IMR-90 (cell line): Measurements from ENCODE around the gene SYT17. TPM values are rescaled to one million over a fixed set of nuclear protein-coding genes. Genes with fewer than 3 reads are reported as not detected.

Experiments
- ATAC-seq: fragments of 200-7000 bp; cut with Tn5 transposase; 2 replicates; pipeline ENCODE4 v1.9.1; 2020; ENCODE audit warnings: low read depth, mild to moderate bottlenecking, moderate library complexity
- BruUV-seq: library from RNA; stranded (reverse); fragments of 400-500 nt; replicated peaks from 2 replicates; lab custom pipeline; 2021; lab: Mats Ljungman, UMichigan
- CTCF ChIA-PET: fragments of 300-600 bp; formaldehyde crosslinking; extraction: SDS; loops from one replicate; lab custom pipeline; 2021; ENCODE audit warnings: antibody characterized with exemption; lab: Yijun Ruan, JAX
- POLR2A ChIA-PET: fragments of 300-600 bp; sonication (Branson Sonifier 250); formaldehyde crosslinking; loops from one replicate; lab custom pipeline; 2022; ENCODE audit warnings: antibody characterized with exemption; ENCODE audit not compliant: unreplicated experiment; lab: Charles Lee
- DNase-seq: peaks from one replicate; pipeline ENCODE4 v3.0.0; 2013
- H2AFZ ChIP-seq: replicated peaks from 2 replicates; pipeline ENCODE3; 2013; ENCODE audit warnings: low read length, mild to moderate bottlenecking; ENCODE audit not compliant: poor library complexity
- H2AK5ac ChIP-seq: 2 replicates; pipeline ENCODE4 v1.6.1; 2013; ENCODE audit warnings: low read depth, low read length, inconsistent platforms
- H2AK9ac ChIP-seq: replicated peaks from 2 replicates; pipeline ENCODE3; 2013; ENCODE audit warnings: mild to moderate bottlenecking, low read depth, low read length, moderate library complexity; ENCODE audit not compliant: poor library complexity
- H2BK120ac ChIP-seq: 2 replicates; pipeline ENCODE4 v1.6.1; 2013; ENCODE audit warnings: low read depth, low read length, inconsistent platforms
- H2BK15ac ChIP-seq: 3 replicates; pipeline ENCODE4 v1.6.1; 2013; ENCODE audit warnings: low read depth, low read length, inconsistent platforms
- H2BK20ac ChIP-seq: 2 replicates; pipeline ENCODE4 v1.6.1; 2013; ENCODE audit warnings: low read depth, mild to moderate bottlenecking, inconsistent platforms, low read length, moderate library complexity
- H2BK5ac ChIP-seq: 2 replicates; pipeline ENCODE4 v1.6.1; 2013; ENCODE audit warnings: mild to moderate bottlenecking, low read depth, low read length, inconsistent platforms; ENCODE audit not compliant: poor library complexity, severe bottlenecking
- H3K14ac ChIP-seq: replicated peaks from 2 replicates; pipeline ENCODE4 v1.6.1; 2013; ENCODE audit warnings: low read depth, low read length, inconsistent platforms
- H3K18ac ChIP-seq: 2 replicates; pipeline ENCODE4 v1.6.1; 2013; ENCODE audit warnings: low read depth, low read length, control low read depth
- H3K23ac ChIP-seq: 2 replicates; pipeline ENCODE4 v1.6.1; 2013; ENCODE audit warnings: low read depth, low read length, inconsistent platforms
- H3K27ac ChIP-seq: 2 replicates; pipeline ENCODE4 v1.5.1; 2013; ENCODE audit warnings: mild to moderate bottlenecking, control low read depth, low read length; ENCODE audit not compliant: insufficient read depth
- H3K27me3 ChIP-seq: 2 replicates; pipeline ENCODE4 v1.6.1; 2013; ENCODE audit warnings: low read length; ENCODE audit not compliant: control insufficient read depth, insufficient read depth
- H3K36me3 ChIP-seq: 2 replicates; pipeline ENCODE4 v1.6.1; 2013; ENCODE audit warnings: low read length, mixed read lengths; ENCODE audit not compliant: control insufficient read depth, insufficient read depth
- H3K4ac ChIP-seq: 2 replicates; pipeline ENCODE4 v1.6.1; 2013; ENCODE audit warnings: low read depth, low read length, inconsistent platforms
- H3K4me1 ChIP-seq: 2 replicates; pipeline ENCODE4 v1.6.1; 2013; ENCODE audit warnings: low read length, mixed read lengths; ENCODE audit not compliant: control insufficient read depth, insufficient read depth
- H3K4me2 ChIP-seq: 2 replicates; pipeline ENCODE4 v1.6.1; 2013; ENCODE audit warnings: low read depth, mild to moderate bottlenecking, control low read depth, low read length, moderate library complexity
- H3K4me3 ChIP-seq: 2 replicates; pipeline ENCODE4 v1.5.1; 2013; ENCODE audit warnings: low read depth, mild to moderate bottlenecking, control low read depth, low read length, moderate library complexity; ENCODE audit not compliant: insufficient read depth
- H3K56ac ChIP-seq: 2 replicates; pipeline ENCODE4 v1.6.1; 2013; ENCODE audit warnings: low read length, inconsistent platforms; ENCODE audit not compliant: insufficient read depth; ENCODE audit errors: extremely low read depth
- H3K79me1 ChIP-seq, 2 experiments: 2 replicates each; pipeline ENCODE4 v1.6.1; 2013; ENCODE audit warnings: low read length in 2 of 2, inconsistent platforms in 1 of 2, low read depth in 1 of 2
- H3K9ac ChIP-seq: 2 replicates; pipeline ENCODE4 v1.6.1; 2013; ENCODE audit warnings: low read depth, low read length, control low read depth
- H3K9me1 ChIP-seq: 2 replicates; pipeline ENCODE4 v1.6.1; 2013; ENCODE audit warnings: low read length, inconsistent platforms; ENCODE audit not compliant: insufficient read depth
- H3K9me3 ChIP-seq: 2 replicates; pipeline ENCODE4 v1.6.1; 2013; ENCODE audit warnings: low read length; ENCODE audit not compliant: control insufficient read depth, insufficient read depth
- H4K20me1 ChIP-seq: 2 replicates; pipeline ENCODE4 v1.6.1; 2013; ENCODE audit warnings: low read length, inconsistent platforms; ENCODE audit not compliant: insufficient read depth
- H4K5ac ChIP-seq: 2 replicates; pipeline ENCODE4 v1.6.1; 2013; ENCODE audit warnings: mild to moderate bottlenecking, low read depth, low read length, control low read depth
- H4K8ac ChIP-seq, 2 experiments: 2 replicates each; pipeline ENCODE4 v1.6.1; 2013; ENCODE audit warnings: low read depth in 2 of 2, low read length in 2 of 2, control low read depth in 1 of 2, inconsistent platforms in 1 of 2
- H4K91ac ChIP-seq: 2 replicates; pipeline ENCODE4 v1.6.1; 2013; ENCODE audit warnings: low read depth, low read length, inconsistent platforms; ENCODE audit not compliant: insufficient read depth
- BHLHE40 ChIP-seq: fragments of 150-350 bp; IDR thresholded peaks from 2 replicates; pipeline ENCODE4 v1.6.1; 2016; ENCODE audit warnings: mild to moderate bottlenecking, low read depth, low read length
- CEBPB ChIP-seq: IDR thresholded peaks from 2 replicates; pipeline ENCODE4 v1.6.1; 2012; ENCODE audit warnings: low read depth, low read length, improper control_type of control experiment
- CHD1 ChIP-seq: IDR thresholded peaks from 2 replicates; pipeline ENCODE4 v1.6.1; 2012; ENCODE audit warnings: low read depth, low read length, improper control_type of control experiment
- CTCF ChIP-seq: conservative IDR thresholded peaks from 2 replicates; pipeline ENCODE4 v1.5.1; 2012; ENCODE audit warnings: mild to moderate bottlenecking, low read depth, low read length, improper control_type of control experiment
- ELK1 ChIP-seq: fragments of 150-350 bp; IDR thresholded peaks from 2 replicates; pipeline ENCODE4 v1.6.1; 2016; ENCODE audit warnings: low read depth, mild to moderate bottlenecking, low read length, moderate library complexity, borderline replicate concordance
- FOS ChIP-seq: fragments of 150-350 bp; IDR thresholded peaks from 2 replicates; pipeline ENCODE4 v1.6.1; 2016; ENCODE audit warnings: low read depth, low read length
- MAFK ChIP-seq: IDR thresholded peaks from 2 replicates; pipeline ENCODE4 v1.6.1; 2012; ENCODE audit warnings: low read depth, low read length, improper control_type of control experiment
- MAZ ChIP-seq: IDR thresholded peaks from 2 replicates; pipeline ENCODE4 v1.6.1; 2012; ENCODE audit warnings: low read depth, mild to moderate bottlenecking, low read length, improper control_type of control experiment, moderate library complexity, borderline replicate concordance
- MXI1 ChIP-seq: IDR thresholded peaks from 2 replicates; pipeline ENCODE4 v1.6.1; 2012; ENCODE audit warnings: low read depth, mild to moderate bottlenecking, low read length, moderate library complexity, borderline replicate concordance
- NFE2L2 ChIP-seq: fragments of 150-350 bp; IDR thresholded peaks from 2 replicates; pipeline ENCODE4 v1.6.1; 2016; ENCODE audit warnings: low read depth, mild to moderate bottlenecking, low read length
- POLR2A ChIP-seq: IDR thresholded peaks from 2 replicates; pipeline ENCODE4 v1.6.1; 2012; ENCODE audit warnings: mild to moderate bottlenecking, low read depth, low read length
- RAD21 ChIP-seq: IDR thresholded peaks from 2 replicates; pipeline ENCODE4 v1.6.1; 2012; ENCODE audit warnings: low read length, improper control_type of control experiment
- RCOR1 ChIP-seq: IDR thresholded peaks from 2 replicates; pipeline ENCODE4 v1.6.1; 2012; ENCODE audit warnings: mild to moderate bottlenecking, low read length, improper control_type of control experiment; ENCODE audit not compliant: insufficient replicate concordance
- RFX5 ChIP-seq: IDR thresholded peaks from 2 replicates; pipeline ENCODE4 v1.8.0; 2012; ENCODE audit warnings: low read depth, mild to moderate bottlenecking, low read length, moderate library complexity
- SMC3 ChIP-seq: fragments of 150-350 bp; IDR thresholded peaks from 2 replicates; pipeline ENCODE4 v1.6.1; 2016; ENCODE audit warnings: low read depth, mild to moderate bottlenecking, antibody characterized with exemption, low read length, moderate library complexity
- USF2 ChIP-seq: fragments of 150-350 bp; IDR thresholded peaks from 2 replicates; pipeline ENCODE4 v1.6.1; 2017; ENCODE audit warnings: mild to moderate bottlenecking, antibody characterized with exemption, low read length, low read depth
- WGBS, 2 experiments: methylation state at CpG; one replicate each; pipeline versions ENCODE4 v1.1.5 to v1.1.7; 2013; ENCODE audit warnings: missing lambda C conversion rate in 2 of 2; ENCODE audit not compliant: insufficient read length in 1 of 2; ENCODE audit errors: extremely low coverage in 2 of 2; 5-methylcytosine and 5-hydroxymethylcytosine counted together
- dilution Hi-C: fragments of 300-500 bp; cut with HindIII; formaldehyde crosslinking; loops from one replicate; pipeline ENCODE4 v1.14.3; 2018; ENCODE audit warnings: low sequenced_read_pairs; ENCODE audit not compliant: unreplicated experiment
- in situ Hi-C: fragments of 300-500 bp; cut with MboI; formaldehyde crosslinking; loops from 3 replicates; pipeline ENCODE4 v1.14.3; 2019; ENCODE audit warnings: low sequenced_read_pairs, inconsistent platforms, mixed read lengths
- intact Hi-C: fragments of 100-400 bp; cut with micrococcal nuclease; formaldehyde crosslinking; loops from 2 replicates; pipeline ENCODE4 v1.10.0; 2022
- polyA plus RNA-seq, 3 experiments: library from polyadenylated mRNA; depleted of rRNA; stranded (reverse); fragments of >200 nt; gene quantifications; 2 replicates each; pipeline ENCODE4 v1.2.3, GENCODE V29; 2012; ENCODE audit warnings: low replicate concordance in 1 of 3
- total RNA-seq: library from RNA; depleted of rRNA; stranded (reverse); fragments of >200 nt; gene quantifications from 2 replicates; pipeline ENCODE4 v1.2.3, GENCODE V29; 2012

SYT17 gene
- total and polyA plus RNA-seq, 2 of the 4 experiments (the other 2 are of a cell fraction): not detected

GRCh38 chr16:19182481-19182880 is 14.4 kb downstream of the SYT17 start:
- CTCF ChIA-PET: no interaction called here
- Histone ChIP-seq H4K20me1 (no peaks in the 10 kb centered on the region), H3K56ac (no peak overlapping the region), H3K14ac (no peak overlapping the region), H2BK5ac (no peak overlapping the region), H2BK20ac (no peak overlapping the region), H4K91ac (no peak overlapping the region), H3K23ac (no peak overlapping the region), H3K9me3 (no peaks in the 10 kb centered on the region), H2BK120ac (no peak overlapping the region), H2AK5ac (no peak overlapping the region), H3K4ac (no peak overlapping the region), H2AFZ (no peak overlapping the region), H3K36me3 (no peaks in the 10 kb centered on the region), H3K4me2 (no peak overlapping the region), H4K5ac (no peak overlapping the region), H3K4me3 (no peak overlapping the region), H2AK9ac (no peak overlapping the region), H3K27me3 (peaks cover 2% of the 10 kb centered on the region; the same call in 1 of the 2 replicates), H4K8ac (no peak overlapping the region), H3K9me1 (peaks cover 3% of the 10 kb centered on the region; the same call in 1 of the 2 replicates), H3K79me1 (no peaks in the 10 kb centered on the region), H3K9ac (no peak overlapping the region), H3K18ac (no peak overlapping the region), H2BK15ac (no peak overlapping the region), H3K4me1 (no peaks in the 10 kb centered on the region; the same call in 1 of the 2 replicates), H3K27ac (no peak overlapping the region)
- DNase-seq (no peak), ATAC-seq (no peak)
- dilution Hi-C loops (no loop called here), intact Hi-C loops (no loop called here), in situ Hi-C loops (no loop called here)
- BruUV-seq: no TSS peak
- TF ChIP-seq RAD21 (no peak), RCOR1 (no peak), MXI1 (no peak), MAFK (no peak), CTCF (no peak), SMC3 (no peak), ELK1 (no peak), RFX5 (no peak), MAZ (no peak), FOS (no peak), NFE2L2 (no peak), CHD1 (no peak), POLR2A (no peak), USF2 (no peak), CEBPB (no peak), BHLHE40 (no peak)
- POLR2A ChIA-PET: no interaction called here
- 90% methylated on average over 4 of the region's 6 CpGs; no CpG with 5 or more reads in 1 of the 2 experiments for WGBS, 2 experiments
